PC-9 (cell line): ENCODE data around the gene ANKRD33B.

ENCODE experiments used
- CTCF ChIP-seq: fragments of 200-600 bp; sonication (generic); conservative IDR thresholded peaks from 2 replicates; pipeline ENCODE4 v1.6.1; 2017; ENCODE audit warnings: mixed run types, antibody characterized with exemption, mild to moderate bottlenecking, moderate library complexity
- EZH2 ChIP-seq: fragments of 200-600 bp; sonication (generic); IDR thresholded peaks from 2 replicates; pipeline ENCODE4 v1.8.0; 2017; ENCODE audit warnings: antibody characterized with exemption, low read depth

- TF ChIP-seq EZH2 (no peak), CTCF (no peak)
These were observed 72.0 kb downstream of the ANKRD33B start for GRCh38 chr5:10635867-10636350.
